Astrocyte of the cerebellum (primary cell): Measurements from ENCODE around the gene RHBDL3.
"Not testable (repeated sequence)": the region's sequence is repeated elsewhere in the genome, so short reads cannot be mapped to it uniquely, and the experiment has no call there.

Source experiments
- DNase-seq: peaks from one replicate; pipeline ENCODE4 v3.0.0-alpha.2; 2011; ENCODE audit warnings: low read depth
- H3K4me3 ChIP-seq: 2 replicates; pipeline ENCODE4 v1.5.1; 2011; ENCODE audit warnings: mild to moderate bottlenecking, low read depth, low read length, moderate library complexity
- CTCF ChIP-seq: IDR thresholded peaks from 2 replicates; pipeline ENCODE4 v1.5.1; 2012; ENCODE audit warnings: low read length, low read depth, moderate library complexity, mild to moderate bottlenecking; ENCODE audit errors: missing control alignments
- in situ Hi-C: cut with HindIII; loops from 2 replicates; pipeline ENCODE4 v1.10.0; 2017; ENCODE audit warnings: low sequenced_read_pairs

The RHBDL3 gene

GRCh38 chr17:32303781-32304288 lies 38.2 kb downstream of the RHBDL3 start:
- H3K4me3 ChIP-seq = no peak overlapping the region
- in situ Hi-C loops = no loop called here
- no peak for DNase-seq
- no peak for TF ChIP-seq CTCF

- no peak for TF ChIP-seq CTCF
- DNase-seq = no peak
- no peak overlapping the region for H3K4me3 ChIP-seq
- in situ Hi-C loops = no loop called here
Measured at GRCh38 chr17:32305049-32305448, 39.4 kb downstream of the RHBDL3 start.

GRCh38 chr17:32307658-32308057 lies 42.0 kb downstream of the RHBDL3 start:
- H3K4me3 ChIP-seq = no peak overlapping the region
- no peak for TF ChIP-seq CTCF
- in situ Hi-C loops = no loop called here
- DNase-seq = no peak

- DNase-seq = no peak
- no peak for TF ChIP-seq CTCF
- in situ Hi-C loops = no loop called here
- no peak overlapping the region for H3K4me3 ChIP-seq
Measured at GRCh38 chr17:32311028-32311536, 45.5 kb downstream of the RHBDL3 start.

GRCh38 chr17:32314636-32315035 lies 49.0 kb downstream of the RHBDL3 start:
- H3K4me3 ChIP-seq = no peak overlapping the region
- in situ Hi-C loops = no loop called here
- no peak for TF ChIP-seq CTCF
- no peak for DNase-seq

- in situ Hi-C loops = no loop called here
- TF ChIP-seq CTCF = no peak
- DNase-seq = no peak
- no peak overlapping the region for H3K4me3 ChIP-seq
Measured at GRCh38 chr17:32315171-32315570, 49.5 kb downstream of the RHBDL3 start.

- in situ Hi-C loops, H3K4me3 ChIP-seq, DNase-seq: not testable (repeated sequence)
Measured at GRCh38 chr17:32316653-32317052, 51.0 kb downstream of the RHBDL3 start.
